ENCODE data around the gene TSPAN19.

- TF ChIP-seq CTCF (optimal IDR thresholded peaks at IDR 0.05 in 1 of 3, IDR thresholded peaks at IDR 0.05 in 1 of 3, conservative IDR thresholded peaks at IDR 0.05 in 1 of 3; ENCODE audit: extremely low read depth in 1 of 3, insufficient read depth in 2 of 3, low read length in 3 of 3) = no peak
- no peak for TF ChIP-seq EZH2 (IDR thresholded peaks at IDR 0.05; ENCODE audit: low read length)
Observed at GRCh38 chr12:84976133-84976532, 59.9 kb downstream of the TSPAN19 start.

Measured in keratinocyte (primary cell).